GM18858 (cell line): Measurements from ENCODE around the gene RFPL2.

Experiments
- ATAC-seq: cut with Tn5 transposase; IDR thresholded peaks from one replicate; pipeline ENCODE4 v1.9.1; 2021; ENCODE audit not compliant: unreplicated experiment

The RFPL2 gene

GRCh38 chr22:32204856-32205722, at the start of gene RFPL2:
TSS of gene RFPL2 (minus strand) at chr22:32205073. CDS start at chr22:32202451, 2,622 bp downstream.
- no peak for ATAC-seq

GRCh38 chr22:32249231-32249630, 44.4 kb upstream of the RFPL2 start:
- no peak for ATAC-seq

GRCh38 chr22:32248276-32248675, 43.4 kb upstream of the RFPL2 start:
- ATAC-seq: no peak

- no peak for ATAC-seq
Measured at GRCh38 chr22:32246166-32246565, 41.3 kb upstream of the RFPL2 start.

- ATAC-seq: no peak
Measured at GRCh38 chr22:32245042-32245441, 40.2 kb upstream of the RFPL2 start.

- ATAC-seq: no peak
Measured at GRCh38 chr22:32244547-32244946, 39.7 kb upstream of the RFPL2 start.

- no peak for ATAC-seq
Measured at GRCh38 chr22:32240461-32240860, 35.6 kb upstream of the RFPL2 start.

- ATAC-seq: no peak
Measured at GRCh38 chr22:32237906-32238305, 33.0 kb upstream of the RFPL2 start.

- ATAC-seq: no peak
Measured at GRCh38 chr22:32236970-32237369, 32.1 kb upstream of the RFPL2 start.

- no peak for ATAC-seq
Measured at GRCh38 chr22:32233091-32233490, 28.2 kb upstream of the RFPL2 start.

- no peak for ATAC-seq
Measured at GRCh38 chr22:32232191-32232830, 27.4 kb upstream of the RFPL2 start.

GRCh38 chr22:32226326-32227104, 21.6 kb upstream of the RFPL2 start:
- ATAC-seq: no peak

- ATAC-seq: no peak
Measured at GRCh38 chr22:32222991-32223390, 18.1 kb upstream of the RFPL2 start.

- no peak for ATAC-seq
Measured at GRCh38 chr22:32219026-32219425, 14.2 kb upstream of the RFPL2 start.

- ATAC-seq: no peak
Measured at GRCh38 chr22:32218470-32218869, 13.6 kb upstream of the RFPL2 start.

- no peak for ATAC-seq
Measured at GRCh38 chr22:32217465-32217864, 12.6 kb upstream of the RFPL2 start.

- no peak for ATAC-seq
Measured at GRCh38 chr22:32216911-32217310, 12.0 kb upstream of the RFPL2 start.

- no peak for ATAC-seq
Measured at GRCh38 chr22:32211011-32211410, 6.1 kb upstream of the RFPL2 start.

GRCh38 chr22:32208681-32209080, 3.8 kb upstream of the RFPL2 start:
- no peak for ATAC-seq

GRCh38 chr22:32207971-32208480, 3.2 kb upstream of the RFPL2 start:
- no peak for ATAC-seq
